ENCODE results near the gene FCRL5.

Gene FCRL5

DNA sequence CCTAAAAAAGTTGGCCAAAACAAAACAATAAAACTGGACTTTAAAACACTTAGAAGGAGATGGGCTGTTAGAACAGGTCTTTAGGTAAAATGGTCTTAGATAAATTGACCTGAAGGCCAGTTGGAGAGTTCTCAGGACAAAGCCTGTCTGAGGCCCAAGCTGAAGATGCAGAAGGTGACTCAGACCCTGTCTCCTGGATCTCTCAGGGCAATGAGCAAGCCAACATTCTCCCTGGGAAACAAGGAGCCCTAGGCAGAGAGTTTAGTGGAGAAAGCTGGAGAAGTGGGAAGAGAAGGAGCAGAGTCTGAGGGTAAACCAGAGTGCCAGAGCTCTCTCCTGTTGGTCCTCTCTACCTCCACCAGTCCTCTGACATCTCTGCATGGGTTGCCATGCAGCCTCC lies 70.1 kb downstream of the FCRL5 start:
- DNase-seq (ENCODE audit: insufficient read length) (no peak), FAIRE-seq (no peak)
- TF ChIP-seq POLR2A (IDR thresholded peaks at IDR 0.05; ENCODE audit: low read depth, low read length) (no peak), POLR2AphosphoS5 (IDR thresholded peaks at IDR 0.05; ENCODE audit: low read depth, low read length) (no peak), TAF1 (IDR thresholded peaks at IDR 0.05; ENCODE audit: borderline replicate concordance, low read depth, low read length) (no peak)

DNA sequence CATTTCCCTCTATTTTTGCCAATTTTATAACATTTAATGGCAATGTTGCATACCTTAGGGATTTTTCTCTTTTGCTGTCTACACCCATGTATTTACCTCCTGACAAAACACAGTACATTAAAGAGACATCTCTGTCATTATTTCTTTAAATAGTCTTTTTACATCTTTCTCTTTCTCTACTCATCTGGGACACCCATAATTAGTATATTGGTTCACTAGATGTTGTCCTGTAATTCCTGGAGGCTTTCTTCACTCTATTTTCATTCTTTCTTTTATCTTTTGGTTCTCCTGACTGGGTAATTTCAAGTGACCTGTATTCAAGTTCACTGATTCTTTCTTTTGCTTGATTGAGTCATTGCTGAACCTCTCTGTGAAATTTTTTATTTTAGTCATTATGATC lies 74.3 kb downstream of the FCRL5 start:
- DNase-seq (ENCODE audit: insufficient read length) (no peak), FAIRE-seq (no peak)
- no peak for TF ChIP-seq TAF1 (IDR thresholded peaks at IDR 0.05; ENCODE audit: borderline replicate concordance, low read depth, low read length)
- no peak for TF ChIP-seq POLR2AphosphoS5 (IDR thresholded peaks at IDR 0.05; ENCODE audit: low read depth, low read length)
- TF ChIP-seq POLR2A (IDR thresholded peaks at IDR 0.05; ENCODE audit: low read depth, low read length) = no peak

DNA sequence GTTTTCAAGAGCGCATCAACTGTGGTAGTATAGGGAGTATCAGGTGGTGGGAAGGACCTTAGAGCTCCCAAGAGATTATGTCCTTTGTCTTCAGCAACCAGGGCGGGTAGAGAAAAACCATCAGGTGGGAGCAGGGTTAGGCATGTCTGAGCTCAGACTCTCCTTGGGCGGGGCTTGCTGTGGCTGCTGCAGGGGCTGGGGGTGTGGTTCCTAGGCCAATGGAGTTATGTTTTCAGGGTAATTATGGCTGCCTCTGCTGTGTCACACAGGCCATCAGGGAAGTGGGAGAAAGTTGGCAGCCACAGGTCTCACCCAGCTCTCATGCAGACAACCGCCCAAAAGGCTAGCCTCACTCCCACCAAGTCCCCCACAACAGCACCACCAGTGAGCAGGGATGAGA lies 74.9 kb downstream of the FCRL5 start:
- TF ChIP-seq POLR2A (IDR thresholded peaks at IDR 0.05; ENCODE audit: low read depth, low read length) = no peak
- TF ChIP-seq TAF1 (IDR thresholded peaks at IDR 0.05; ENCODE audit: borderline replicate concordance, low read depth, low read length) = no peak
- TF ChIP-seq POLR2AphosphoS5 (IDR thresholded peaks at IDR 0.05; ENCODE audit: low read depth, low read length) = no peak
- FAIRE-seq = no peak
- no peak for DNase-seq (ENCODE audit: insufficient read length)

DNA sequence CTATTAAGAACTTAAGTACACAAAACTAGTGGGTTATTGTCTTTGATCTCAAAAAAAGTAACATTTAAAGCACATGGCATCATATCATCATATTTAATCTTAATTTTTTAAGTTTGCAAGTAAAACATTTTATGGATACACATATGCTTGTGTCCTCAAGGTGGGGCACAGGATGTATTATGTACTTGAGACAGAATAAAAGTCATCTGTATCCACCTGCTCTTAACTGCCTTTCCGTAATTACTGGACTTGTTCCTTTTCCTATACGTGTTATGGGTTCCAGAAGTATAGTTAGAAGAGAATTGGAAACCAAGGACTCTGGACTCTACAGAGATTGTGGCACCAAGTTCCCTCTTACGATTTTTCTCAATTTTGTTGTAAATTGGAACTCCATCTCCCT lies 79.4 kb downstream of the FCRL5 start:
- DNase-seq (ENCODE audit: insufficient read length) (no peak), FAIRE-seq (no peak)
- TF ChIP-seq POLR2AphosphoS5 (IDR thresholded peaks at IDR 0.05; ENCODE audit: low read depth, low read length) = no peak
- no peak for TF ChIP-seq TAF1 (IDR thresholded peaks at IDR 0.05; ENCODE audit: borderline replicate concordance, low read depth, low read length)
- TF ChIP-seq POLR2A (IDR thresholded peaks at IDR 0.05; ENCODE audit: low read depth, low read length) = no peak

DNA sequence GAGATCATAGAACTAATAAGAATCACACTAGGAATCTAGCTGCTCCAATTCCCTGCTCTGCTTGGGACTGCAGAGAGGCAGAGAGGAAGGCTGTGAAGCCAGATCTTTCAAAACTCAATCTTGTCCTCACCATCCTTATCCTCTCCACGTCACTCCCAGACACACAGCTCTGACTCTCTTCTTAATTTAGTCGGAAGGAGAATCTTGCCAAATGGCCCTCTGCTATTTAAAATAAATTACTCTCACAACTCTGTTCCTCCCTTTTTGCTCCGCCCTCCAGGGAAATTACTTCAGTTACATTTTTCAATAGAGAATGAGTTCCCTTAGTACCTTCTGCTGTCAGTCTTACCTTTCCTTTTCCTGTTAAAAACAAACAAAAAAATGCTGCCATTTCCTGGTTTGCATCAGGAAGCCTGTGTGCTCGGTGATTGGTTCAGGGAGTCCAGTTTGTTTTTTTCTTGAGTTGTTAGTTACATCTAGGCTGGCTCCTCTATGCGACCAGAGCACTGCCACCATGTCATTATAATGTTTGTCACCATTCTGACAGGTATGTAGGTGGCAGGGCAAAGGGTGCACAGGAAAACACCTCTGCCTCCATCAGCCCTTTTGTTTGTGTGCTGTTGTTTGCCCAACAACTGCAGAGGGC lies 80.1 kb downstream of the FCRL5 start:
- TF ChIP-seq TAF1 (IDR thresholded peaks at IDR 0.05; ENCODE audit: borderline replicate concordance, low read depth, low read length) (no peak), POLR2AphosphoS5 (IDR thresholded peaks at IDR 0.05; ENCODE audit: low read depth, low read length) (no peak), POLR2A (IDR thresholded peaks at IDR 0.05; ENCODE audit: low read depth, low read length) (no peak)
- DNase-seq (ENCODE audit: insufficient read length) (no peak), FAIRE-seq (no peak)

DNA sequence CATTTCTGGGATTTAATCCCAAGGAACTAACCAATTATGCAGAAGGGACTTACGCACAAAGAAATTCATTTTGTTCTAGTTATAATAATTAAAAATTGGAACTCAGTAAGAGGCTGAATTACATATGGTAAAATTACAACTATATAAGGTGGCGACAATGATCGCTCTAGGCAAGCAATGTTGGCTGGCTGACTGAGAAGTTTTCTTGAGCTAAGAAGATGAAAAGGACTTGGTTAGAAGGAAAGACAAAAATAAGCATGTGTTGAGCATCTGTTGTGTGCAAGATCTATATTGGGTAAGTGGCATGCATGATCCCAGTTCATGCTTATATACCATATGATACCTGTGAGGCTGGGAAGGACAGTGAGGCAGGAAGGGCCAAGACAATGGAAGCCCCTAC lies 80.8 kb downstream of the FCRL5 start:
- TF ChIP-seq TAF1 (IDR thresholded peaks at IDR 0.05; ENCODE audit: borderline replicate concordance, low read depth, low read length) (no peak), POLR2AphosphoS5 (IDR thresholded peaks at IDR 0.05; ENCODE audit: low read depth, low read length) (no peak), POLR2A (IDR thresholded peaks at IDR 0.05; ENCODE audit: low read depth, low read length) (no peak)
- FAIRE-seq = no peak
- no peak for DNase-seq (ENCODE audit: insufficient read length)

DNA sequence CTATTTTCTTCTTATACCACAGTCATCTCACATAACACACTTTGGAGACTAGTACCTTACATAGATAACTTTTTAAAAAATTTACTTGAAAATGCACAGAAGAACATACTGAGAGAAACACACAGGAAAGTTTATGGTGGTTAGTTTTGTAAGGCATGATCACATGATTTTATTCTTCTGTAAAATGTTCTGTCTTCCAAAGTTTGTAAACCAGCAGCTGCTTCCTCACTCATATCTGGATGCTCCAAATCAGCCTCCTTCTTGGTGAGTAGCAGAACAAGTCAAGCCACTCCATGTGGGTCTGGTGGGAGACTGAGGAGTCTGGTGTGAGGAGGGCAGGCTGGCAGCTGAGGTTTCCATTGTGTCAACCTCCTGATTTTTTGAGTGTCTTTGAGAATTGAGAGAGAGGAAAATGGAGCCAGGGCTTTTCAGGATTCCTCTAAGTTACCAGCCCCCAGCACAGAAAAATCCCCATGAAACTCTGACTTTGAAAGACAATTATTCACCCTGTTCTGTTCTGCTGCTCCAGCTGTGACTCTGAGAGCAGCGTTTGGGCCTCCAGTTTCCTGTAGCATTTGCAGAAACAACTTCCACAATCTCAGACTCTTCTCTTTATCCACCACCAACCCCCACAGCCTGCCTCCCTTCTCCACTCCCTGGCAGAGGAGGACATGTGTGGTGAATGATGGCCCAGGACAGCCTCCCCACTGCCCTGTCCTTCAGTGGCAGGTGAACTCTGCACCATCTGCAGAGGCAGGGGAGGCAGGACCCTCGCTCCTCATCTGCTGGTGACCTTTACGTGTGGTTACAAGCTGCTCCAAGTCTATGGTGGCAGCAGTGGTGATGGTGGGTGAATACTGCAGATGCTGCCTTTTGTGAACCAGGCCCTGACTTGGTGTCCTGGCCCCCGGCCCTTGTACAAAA lies 82.3 kb downstream of the FCRL5 start:
- no peak for TF ChIP-seq POLR2AphosphoS5 (IDR thresholded peaks at IDR 0.05; ENCODE audit: low read depth, low read length)
- TF ChIP-seq TAF1 (IDR thresholded peaks at IDR 0.05; ENCODE audit: borderline replicate concordance, low read depth, low read length) = no peak
- no peak for TF ChIP-seq POLR2A (IDR thresholded peaks at IDR 0.05; ENCODE audit: low read depth, low read length)
- FAIRE-seq (no peak), DNase-seq (ENCODE audit: insufficient read length) (no peak)

DNA sequence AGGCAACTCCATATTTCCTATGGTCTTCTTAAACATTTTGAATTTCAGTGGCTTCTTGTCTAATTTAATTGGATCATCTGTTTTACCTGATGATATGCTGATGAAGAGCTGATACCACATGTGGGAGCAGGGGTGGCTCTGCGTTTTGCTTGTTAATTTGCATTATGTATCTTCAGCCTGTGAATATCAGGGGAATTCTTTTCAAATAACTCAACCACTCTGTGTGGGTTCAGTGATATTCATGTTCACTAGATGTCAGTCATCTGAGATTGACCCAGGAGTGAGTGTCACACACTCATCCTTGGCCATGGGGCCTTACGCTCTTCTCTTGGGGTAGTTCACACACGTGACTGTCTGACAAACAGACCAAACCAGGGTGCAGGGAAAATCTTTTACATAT lies 83.0 kb downstream of the FCRL5 start:
- no peak for DNase-seq (ENCODE audit: insufficient read length)
- TF ChIP-seq TAF1 (IDR thresholded peaks at IDR 0.05; ENCODE audit: borderline replicate concordance, low read depth, low read length) (no peak), POLR2AphosphoS5 (IDR thresholded peaks at IDR 0.05; ENCODE audit: low read depth, low read length) (no peak), POLR2A (IDR thresholded peaks at IDR 0.05; ENCODE audit: low read depth, low read length) (no peak)
- FAIRE-seq = no peak

DNA sequence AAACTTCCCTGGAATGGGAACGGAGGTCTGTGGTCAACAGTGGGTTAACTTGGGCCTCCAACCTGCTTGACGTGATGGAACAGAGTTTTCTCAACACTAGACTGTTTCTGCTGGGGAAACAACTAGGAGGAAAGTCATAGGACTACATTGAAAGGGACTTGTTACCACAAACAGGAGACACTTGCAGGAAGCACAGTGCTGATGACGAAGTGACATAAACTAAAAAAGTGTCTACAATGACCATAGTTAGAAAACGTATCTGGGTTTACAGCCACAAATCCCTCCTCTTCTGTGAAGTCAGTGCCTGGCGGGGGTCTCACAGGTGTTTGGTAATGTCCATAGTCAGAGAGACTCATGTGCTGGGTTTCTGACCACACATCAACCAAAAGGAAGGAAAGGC lies 86.3 kb downstream of the FCRL5 start:
- TF ChIP-seq POLR2AphosphoS5 (IDR thresholded peaks at IDR 0.05; ENCODE audit: low read depth, low read length) (no peak), TAF1 (IDR thresholded peaks at IDR 0.05; ENCODE audit: borderline replicate concordance, low read depth, low read length) (no peak), POLR2A (IDR thresholded peaks at IDR 0.05; ENCODE audit: low read depth, low read length) (no peak)
- FAIRE-seq = no peak
- DNase-seq (ENCODE audit: insufficient read length) = no peak

Data from GM12892 (cell line).